HG03342 (cell line): Measurements from ENCODE around the gene SCT.

ENCODE experiments used
- ATAC-seq: cut with Tn5 transposase; IDR thresholded peaks from one replicate; pipeline ENCODE4 v1.9.1; 2021; ENCODE audit warnings: mild to moderate bottlenecking, moderate library complexity; ENCODE audit not compliant: unreplicated experiment

Gene SCT

DNA sequence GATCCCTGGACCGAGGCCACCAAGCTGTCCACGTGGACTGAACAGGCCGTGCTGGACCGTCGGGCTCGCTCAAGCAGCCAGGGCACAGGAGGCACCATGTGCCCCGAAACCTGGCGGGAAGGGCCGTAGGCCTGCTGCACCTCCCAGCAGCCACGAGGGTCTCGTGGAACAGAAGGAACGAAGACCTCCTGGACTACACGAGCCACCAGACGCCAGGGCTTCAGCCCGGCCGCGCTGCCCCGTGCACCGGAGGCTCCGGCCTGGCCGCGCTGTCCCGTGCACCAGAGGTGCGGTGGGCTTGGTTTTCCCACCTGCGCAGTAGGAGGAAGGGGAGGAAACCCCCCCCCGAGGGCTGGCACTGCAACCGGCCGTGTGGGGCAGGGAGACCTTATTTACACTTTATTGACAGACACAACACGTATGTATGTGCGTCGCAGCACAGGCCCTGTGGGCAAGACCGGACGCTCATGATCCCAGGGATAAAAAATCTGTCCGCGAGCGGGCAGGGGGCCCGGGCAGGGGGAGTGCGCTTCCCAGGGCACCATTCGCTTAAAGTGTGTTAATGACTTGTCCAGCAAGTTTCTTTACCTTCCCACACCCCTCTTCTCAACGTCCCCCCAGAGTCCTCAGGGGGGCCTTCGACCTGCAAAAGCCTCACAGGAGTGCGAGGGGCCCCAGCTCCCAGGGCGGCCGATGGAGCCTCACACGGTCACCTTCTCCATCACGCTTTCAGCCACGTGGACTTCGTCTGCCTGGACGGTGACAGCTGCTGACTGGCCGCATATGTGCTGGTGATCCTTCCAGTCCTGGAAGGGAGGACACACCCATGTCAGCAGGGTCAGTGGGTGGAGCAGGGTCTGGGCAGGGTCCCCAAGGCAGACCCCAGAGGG is 17.1 kb upstream of the SCT start:
- no peak for ATAC-seq

DNA sequence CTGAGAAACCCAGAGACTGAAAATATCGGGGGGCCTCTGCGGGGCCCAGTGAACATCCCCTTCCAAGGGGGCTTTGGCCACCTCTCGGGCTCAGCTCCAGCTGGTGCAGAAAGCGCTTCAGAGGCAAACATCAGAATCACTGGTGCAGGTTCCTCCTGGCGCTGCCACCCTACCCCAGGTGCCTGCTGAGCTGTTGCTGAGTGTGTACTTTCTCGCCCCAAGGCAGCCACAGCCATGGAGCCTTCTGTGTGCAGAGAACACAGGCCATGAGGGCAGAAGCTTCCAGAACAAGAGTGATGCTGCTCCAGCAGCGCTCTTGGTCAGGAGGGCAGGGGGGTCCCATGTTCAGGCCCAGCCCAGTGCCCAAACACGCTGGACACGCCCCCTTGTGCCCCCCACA is 16.4 kb upstream of the SCT start:
- no peak for ATAC-seq

DNA sequence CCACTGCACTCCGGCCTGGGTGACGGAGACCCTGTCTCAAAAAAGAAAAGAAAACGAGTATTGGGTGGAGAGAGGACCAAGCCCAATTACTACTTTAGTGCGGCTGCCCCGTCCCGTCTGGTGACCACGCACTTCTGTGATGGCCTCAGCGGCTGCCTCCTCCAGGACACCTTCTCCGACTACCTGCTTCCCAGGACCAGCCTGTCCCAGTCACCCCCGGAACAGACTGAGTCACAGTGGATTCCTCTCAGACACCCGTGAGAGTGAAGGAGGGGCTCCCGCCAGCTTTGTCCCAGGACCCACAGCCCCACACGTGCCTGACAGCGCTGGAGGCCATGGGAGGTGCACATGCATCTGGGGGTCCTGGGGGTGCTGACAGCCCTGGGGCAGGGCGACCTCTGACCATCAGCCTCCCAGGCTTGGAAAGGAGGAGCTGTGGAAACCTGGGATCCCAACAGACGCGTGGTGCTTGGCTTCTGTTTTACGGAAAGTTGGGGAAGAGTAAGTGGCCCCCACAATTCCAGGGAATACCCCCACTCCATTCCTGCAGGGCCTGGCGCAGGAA is 14.9 kb upstream of the SCT start:
- ATAC-seq: no peak

DNA sequence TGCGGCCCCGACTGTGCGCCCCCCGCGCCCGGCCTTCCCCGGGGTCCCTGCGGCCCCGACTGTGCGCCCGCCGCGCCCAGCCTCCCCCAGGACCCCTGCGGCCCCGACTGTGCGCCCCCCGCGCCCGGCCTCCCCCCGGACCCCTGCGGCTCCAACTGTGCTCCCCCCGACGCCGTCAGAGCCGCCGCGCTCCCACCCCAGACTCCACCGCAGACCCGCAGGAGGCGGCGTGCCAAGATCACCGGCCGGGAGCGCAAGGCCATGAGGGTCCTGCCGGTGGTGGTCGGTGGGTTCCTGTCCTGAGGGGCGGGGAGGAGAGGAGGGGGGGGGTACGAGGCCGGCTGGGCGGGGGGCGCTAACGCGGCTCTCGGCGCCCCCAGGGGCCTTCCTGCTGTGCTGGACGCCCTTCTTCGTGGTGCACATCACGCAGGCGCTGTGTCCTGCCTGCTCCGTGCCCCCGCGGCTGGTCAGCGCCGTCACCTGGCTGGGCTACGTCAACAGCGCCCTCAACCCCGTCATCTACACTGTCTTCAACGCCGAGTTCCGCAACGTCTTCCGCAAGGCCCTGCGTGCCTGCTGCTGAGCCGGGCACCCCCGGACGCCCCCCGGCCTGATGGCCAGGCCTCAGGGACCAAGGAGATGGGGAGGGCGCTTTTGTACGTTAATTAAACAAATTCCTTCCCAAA is 13.2 kb upstream of the SCT start:
- no peak for ATAC-seq

DNA sequence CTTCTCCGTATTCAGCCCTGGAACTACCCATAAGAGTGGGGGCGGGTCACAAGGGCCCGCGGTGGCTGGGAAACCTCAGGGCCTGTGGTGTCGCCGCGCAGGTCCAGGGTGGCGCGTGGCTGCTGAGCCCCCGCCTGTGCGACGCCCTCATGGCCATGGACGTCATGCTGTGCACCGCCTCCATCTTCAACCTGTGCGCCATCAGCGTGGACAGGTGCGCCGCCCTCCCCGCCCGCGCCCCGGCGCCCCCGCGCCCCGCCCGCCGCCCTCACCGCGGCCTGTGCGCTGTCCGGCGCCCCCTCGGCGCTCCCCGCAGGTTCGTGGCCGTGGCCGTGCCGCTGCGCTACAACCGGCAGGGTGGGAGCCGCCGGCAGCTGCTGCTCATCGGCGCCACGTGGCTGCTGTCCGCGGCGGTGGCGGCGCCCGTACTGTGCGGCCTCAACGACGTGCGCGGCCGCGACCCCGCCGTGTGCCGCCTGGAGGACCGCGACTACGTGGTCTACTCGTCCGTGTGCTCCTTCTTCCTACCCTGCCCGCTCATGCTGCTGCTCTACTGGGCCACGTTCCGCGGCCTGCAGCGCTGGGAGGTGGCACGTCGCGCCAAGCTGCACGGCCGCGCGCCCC is 12.5 kb upstream of the SCT start:
- ATAC-seq: no peak

DNA sequence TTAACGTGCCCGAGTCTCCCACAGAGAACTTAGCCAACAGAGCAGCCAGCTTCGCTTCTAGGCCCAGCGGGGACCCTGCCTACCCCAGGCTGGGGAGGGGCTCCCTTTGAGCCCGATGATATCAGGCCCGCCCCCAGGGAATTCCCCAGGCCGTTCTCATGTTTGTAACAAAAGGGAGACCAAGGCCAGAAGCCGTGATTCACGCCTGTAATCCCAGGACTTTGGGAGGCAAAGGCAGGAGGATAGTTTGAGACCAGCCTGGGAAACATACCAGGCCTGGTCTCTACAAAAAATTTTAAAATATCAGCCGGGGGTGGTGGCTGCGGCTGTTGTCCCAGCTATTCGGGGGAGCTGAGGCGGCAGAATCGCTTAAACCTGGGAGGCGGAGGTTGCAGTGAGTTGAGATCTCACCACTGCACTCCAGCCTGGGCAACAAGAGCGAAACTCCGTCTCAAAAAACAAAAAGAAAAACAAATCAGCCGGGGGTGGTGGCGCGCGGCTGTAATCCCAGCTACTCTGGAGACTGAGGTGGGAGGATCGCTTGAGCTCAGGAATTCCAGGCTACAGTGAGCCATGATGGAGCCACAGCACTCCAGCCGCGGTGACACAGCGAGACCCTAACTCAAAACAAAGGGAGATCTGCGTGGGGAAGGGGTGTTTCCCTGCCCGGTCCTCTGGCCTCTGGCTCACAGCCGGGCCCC is 11.8 kb upstream of the SCT start:
- ATAC-seq: no peak

DNA sequence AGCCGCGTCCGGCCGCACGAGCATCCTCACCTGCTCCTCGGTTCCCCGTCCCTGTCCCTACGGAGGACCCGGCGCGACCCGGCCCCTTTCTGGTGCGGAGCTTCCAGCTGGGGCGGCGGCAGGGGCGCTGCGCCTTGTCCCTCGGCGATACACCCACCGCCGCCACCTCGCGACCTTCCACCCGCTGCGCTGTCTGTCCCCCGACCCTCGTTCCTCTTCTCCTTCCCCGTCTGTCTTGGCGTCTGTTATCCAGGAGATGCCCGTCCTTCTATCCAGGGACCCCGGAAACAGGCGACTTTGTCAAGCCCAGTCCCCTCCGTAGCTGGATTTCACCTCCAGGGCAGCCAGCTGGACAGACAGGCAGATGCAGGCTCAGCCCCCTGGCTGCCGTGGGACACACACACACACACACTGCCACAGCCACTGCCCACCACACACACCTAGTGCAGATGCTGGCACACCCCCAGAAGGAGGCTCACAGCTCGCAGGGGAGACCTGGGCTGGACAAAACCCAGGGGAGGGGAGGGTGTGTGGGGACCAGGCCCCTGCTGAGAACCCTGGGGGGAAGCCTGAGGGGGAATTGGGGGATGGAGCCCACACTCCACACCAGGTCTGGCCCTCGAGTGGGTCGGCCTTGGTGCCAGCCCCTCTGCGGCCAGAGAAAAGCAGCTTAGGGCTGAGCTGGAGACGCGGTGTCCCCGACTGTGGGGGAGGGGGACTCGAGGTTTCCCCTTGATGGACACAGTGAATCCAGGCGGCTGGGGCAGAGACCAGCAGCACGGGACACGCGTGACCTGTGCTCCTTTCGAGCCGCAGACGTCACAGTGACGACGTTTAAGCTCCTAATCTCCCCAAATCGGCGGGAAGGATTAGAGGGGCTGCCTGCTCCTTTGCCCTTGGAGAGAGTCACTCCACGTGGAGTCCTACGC is 10.9 kb upstream of the SCT start:
- no peak for ATAC-seq

DNA sequence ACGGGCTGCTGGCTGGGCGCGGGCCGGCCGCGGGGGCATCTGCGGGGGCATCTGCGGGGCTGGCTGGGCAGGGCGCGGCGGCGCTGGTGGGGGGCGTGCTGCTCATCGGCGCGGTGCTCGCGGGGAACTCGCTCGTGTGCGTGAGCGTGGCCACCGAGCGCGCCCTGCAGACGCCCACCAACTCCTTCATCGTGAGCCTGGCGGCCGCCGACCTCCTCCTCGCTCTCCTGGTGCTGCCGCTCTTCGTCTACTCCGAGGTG is 10.3 kb upstream of the SCT start:
- ATAC-seq: no peak

DNA sequence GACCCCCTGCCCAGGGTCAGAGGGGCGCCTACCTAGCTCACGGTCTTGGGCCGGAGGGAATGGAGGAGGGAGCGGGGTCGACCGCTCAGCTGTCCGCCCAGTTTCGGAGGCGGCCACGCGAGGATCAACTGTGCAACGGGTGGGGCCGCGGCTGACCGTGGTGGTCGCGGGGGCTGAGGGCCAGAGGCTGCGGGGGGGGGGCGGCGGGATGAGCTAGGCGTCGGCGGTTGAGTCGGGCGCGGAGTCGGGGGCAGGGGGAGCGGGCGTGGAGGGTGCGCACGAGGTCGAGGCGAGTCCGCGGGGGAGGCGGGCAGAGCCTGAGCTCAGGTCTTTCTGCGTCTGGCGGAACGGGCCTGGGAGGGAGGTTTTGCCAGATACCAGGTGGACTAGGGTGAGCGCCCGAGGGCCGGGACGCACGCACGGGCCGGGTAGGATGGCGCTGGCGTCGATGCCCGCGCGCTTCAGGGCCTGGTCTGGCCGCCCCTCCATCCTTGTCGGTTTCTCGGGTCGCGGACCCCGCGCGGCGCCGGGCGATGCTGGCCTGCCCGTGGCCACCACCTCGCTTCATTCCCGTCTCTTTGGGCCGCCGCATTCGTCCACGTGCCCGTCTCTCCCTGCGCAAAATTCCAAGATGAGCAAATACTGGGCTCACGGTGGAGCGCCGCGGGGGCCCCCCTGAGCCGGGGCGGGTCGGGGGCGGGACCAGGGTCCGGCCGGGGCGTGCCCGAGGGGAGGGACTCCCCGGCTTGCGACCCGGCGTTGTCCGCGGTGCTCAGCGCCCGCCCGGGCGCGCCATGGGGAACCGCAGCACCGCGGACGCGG is 9.7 kb upstream of the SCT start, which contains the start of gene DRD4:
Gene DRD4, plus strand, starts transcription at position 759 of the 822 bp plus-strand sequence. Its CDS starts 36 bp downstream, at position 795.
- ATAC-seq: no peak

DNA sequence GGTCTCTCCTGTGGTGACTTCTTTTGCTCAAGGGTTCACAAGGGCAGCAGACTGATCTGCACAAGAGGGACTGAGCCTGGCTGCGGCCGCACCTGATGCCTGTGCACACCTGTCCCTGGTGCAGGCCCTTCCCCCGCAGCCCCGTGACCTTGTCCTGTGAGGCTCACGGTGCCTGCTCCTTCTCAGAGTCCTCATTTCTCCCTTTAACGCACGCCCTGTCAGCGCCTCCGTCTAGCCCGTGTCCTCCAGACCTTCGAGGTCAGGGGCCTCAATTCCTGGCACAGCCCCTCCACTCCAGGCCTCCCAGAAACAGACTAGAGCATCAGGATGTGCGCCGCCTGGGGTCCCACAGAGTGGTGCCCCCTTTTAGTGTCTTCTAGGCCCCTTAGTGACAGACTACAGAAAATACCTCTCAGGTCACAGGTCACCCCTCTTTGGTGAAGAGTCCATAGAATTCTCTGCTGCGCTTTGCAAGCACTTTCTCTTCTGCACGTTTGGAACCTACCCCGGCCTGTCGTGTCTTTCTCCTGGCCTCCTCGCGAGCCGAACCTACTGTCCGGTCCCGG is 9.0 kb upstream of the SCT start:
- no peak for ATAC-seq

DNA sequence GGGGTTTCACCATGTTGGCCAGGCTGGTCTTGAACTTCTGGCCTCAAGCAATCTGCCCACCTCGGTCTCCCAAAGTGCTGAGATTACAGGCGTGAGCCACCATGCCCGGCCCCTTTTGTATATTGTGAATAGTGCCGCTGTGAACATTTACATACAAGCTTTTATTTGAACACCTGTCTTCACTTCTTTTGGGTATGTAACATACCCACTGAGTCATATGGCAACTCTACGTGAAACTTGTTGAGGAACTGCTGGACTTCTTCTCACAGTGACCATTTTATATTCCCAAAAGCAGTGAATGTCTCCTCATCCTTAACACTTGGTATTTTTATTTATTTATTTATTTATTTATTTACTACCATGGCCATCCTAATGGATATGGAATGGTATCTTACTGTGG is 3.9 kb upstream of the SCT start:
- no peak for ATAC-seq

DNA sequence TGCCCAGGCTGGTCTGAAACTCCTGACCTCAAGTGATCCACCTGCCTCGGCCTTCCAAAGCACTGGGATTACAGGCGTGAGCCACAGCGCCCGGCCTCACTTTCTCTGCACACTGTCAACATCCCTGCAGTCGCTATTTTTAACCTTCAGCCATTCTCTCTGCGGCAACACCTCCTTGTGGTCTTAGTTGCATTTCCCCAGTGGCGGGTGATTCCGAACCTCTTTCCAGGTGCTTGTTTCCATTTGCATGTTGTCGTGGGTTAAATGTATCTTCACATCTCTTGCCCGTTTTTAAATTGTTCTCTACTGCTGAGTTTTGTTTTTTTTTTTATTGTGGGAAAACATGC is 2.2 kb upstream of the SCT start:
- ATAC-seq: no peak

DNA sequence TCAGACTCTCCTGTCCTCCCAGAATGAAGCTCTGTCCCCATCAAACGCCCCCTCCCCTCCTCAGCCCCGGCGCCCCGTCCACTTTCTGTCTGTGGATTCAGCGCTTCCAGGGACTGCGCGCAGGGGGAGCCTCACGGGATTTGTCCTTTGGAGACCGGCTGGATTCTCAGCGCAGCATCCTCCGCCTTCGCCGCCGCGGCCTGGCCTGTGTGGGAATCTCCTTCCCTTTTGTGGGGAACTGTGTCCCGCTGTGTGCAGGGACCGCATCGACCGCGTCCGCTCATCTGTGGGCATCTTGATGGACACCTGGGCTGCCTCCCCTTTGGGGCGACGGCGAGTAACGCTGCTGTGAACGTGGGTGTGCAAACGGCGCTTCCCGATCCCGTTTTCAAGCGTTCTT is 1.1 kb upstream of the SCT start:
- no peak for ATAC-seq

DNA sequence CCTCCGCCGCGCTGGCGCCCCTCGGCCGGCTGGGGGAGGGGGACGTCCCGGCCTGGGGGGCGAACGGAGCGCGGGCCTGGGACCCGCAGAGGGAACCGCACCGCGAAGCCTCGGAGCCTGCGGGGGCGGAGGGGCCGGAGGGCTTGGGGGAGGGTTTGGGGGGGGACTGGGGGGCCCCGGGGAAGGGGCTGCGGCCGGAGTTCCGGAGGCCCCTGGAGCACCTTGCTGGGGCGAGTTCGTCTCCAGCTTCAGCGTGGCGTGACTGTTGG is 261 bp upstream of the SCT start:
- no peak for ATAC-seq

DNA sequence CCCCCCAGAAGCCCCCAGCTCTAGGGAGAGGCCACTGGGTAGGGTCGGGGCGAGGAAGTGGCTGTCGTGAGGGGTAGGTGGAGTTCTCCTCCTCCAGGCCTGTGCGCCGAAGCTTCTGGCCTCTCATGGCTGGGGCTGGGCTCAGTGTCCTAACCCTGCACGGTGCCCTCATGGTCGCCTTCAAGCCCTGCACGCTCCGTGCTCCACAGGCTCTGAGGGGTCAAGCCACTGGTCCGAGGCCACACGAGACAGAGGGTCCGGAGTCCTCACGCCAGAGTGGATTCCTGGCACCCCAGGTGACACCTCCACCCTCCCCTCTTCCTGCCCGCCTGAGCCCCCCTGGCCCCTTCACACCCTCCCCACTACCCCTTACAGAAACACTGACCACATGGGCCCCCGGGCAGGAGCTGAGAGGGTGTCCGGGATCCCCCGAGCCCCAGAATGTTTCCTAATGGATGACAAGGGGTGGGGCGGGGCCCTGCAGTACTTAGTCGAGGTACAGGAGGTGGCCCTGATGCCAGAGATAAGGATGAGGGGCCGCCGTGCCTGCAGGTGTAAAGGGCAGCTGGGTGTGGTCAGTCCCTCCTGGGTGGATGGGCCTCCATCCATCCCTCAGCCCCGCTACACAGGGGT is 1.2 kb downstream of the SCT start:
- ATAC-seq: no peak

DNA sequence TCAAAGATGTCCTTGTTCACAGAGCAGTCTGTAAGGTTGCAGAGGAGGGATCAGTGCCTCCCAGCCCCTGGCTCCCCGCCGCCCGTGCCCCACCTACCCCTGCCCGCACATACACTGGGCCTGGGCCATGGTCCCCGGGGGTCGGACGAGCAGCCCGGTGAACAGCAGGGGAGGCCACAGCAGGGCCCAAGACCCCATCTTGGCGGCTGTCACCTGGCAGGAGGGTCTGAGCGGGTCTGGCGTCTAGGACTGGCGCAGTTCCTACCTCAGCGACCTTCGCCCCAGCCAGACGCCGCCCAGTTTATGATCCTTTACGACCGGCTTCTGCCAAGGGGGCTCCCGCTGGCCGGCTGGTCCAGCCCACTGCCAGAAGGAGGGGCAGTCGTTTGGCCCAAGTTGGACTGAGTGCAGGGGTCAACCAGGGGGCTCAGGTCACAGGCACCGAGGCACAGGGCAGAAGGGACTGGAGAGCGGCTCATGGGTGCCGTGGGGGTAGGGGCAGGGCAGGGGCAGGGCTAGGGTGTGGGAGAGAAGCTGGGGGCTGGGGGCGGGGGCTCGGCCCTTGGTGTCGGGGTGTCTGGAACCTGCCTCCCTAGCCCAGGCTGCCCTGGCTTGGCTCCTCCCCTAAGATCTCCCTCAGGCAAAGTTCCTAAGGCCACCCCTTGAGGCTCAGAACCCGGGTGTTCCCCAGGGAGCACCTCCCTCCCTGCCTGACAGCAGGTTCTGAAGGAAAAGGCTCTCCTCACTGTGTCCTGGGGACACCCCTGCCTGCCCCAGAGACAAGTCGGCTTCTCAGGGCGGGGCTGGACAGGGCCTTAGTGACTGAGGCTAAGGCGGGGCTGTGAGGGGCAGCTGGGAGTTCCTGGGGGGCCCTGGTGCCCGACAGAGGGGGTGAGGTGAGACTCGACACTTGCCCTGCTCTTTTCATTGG is 2.0 kb downstream of the SCT start, which contains the start of gene CDHR5:
Gene CDHR5, minus strand, starts transcription at position 251 of the 931 bp plus-strand sequence. Its CDS starts 53 bp downstream, at position 198.
- no peak for ATAC-seq

DNA sequence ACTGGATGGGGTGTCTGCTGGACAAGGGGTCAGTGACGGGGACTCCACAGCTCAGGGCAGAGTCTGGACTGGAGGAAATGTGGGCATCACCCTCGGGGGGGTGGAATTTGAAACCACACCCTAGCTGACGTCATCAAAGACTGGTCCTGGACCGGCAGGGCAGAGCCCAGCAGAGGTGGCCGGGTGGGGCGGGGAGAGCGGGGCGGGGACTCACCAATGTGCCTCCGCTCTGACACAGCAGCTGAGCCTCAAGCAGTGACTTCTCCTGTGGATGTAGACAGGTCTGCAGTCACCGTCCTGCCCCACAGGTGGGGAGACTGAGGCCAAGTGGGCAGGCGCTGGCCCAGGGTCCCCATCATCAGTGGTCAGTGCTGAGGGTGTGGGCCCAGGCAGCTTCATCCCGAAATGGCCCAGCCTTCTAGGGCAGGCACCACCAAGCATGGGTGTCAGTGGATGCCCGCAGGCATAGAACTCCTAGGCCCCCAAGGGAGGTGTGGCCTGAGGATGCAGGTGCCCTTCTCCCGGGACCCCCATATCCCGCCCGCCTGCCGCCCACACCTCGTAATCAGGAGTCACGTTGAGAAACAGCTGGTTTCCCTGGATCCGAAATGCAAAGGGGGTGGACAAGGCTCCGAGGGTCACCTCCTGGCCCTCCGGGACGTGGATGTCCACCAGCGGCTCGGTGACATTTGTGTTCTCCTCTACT is 2.8 kb downstream of the SCT start:
- no peak for ATAC-seq
